Lower leg skin (tissue), 4 donors: Measurements from ENCODE around the gene AP3M1. TPM values are rescaled to one million over a fixed set of nuclear protein-coding genes. Genes with fewer than 3 reads are reported as not detected.
"Not testable (repeated sequence)": the region's sequence is repeated elsewhere in the genome, so short reads cannot be mapped to it uniquely, and the experiment has no call there.

Source experiments
- DNase-seq, 2 donors: peaks; one replicate each; pipeline ENCODE4 v3.0.0-alpha.2; 2019; ENCODE audit warnings: low spot score in 2 of 2
- H3K4me3 ChIP-seq: fragments of 200-600 bp; sonication (generic); 2 replicates; pipeline ENCODE4 v1.5.1; 2017; ENCODE audit warnings: mild to moderate bottlenecking, low read depth; ENCODE audit not compliant: poor library complexity, severe bottlenecking
- CTCF ChIP-seq, 3 donors: fragments of 450-650 bp; IDR thresholded peaks; one replicate each; pipeline ENCODE4 v1.5.1; 2016; ENCODE audit warnings: antibody characterized with exemption in 3 of 3, mild to moderate bottlenecking in 3 of 3, moderate library complexity in 2 of 3
- POLR2A ChIP-seq, 2 donors: fragments of 450-650 bp; IDR thresholded peaks; one replicate each; pipeline ENCODE4 v1.6.1; 2016 to 2017; ENCODE audit warnings: antibody characterized with exemption in 2 of 2, mild to moderate bottlenecking in 1 of 2, moderate library complexity in 1 of 2
- WGBS, 2 donors: methylation state at CpG; one replicate each; pipeline ENCODE4 v1.1.5; 2018; 5-methylcytosine and 5-hydroxymethylcytosine counted together
- intact Hi-C: fragments of 100-400 bp; cut with DNase I; formaldehyde crosslinking; loops from one replicate; pipeline ENCODE4 v1.15.0; 2023; ENCODE audit warnings: low total_unique reads
- total RNA-seq, 4 donors: library from RNA; depleted of rRNA; stranded (reverse); fragments of >200 nt; gene quantifications; one replicate each; pipeline ENCODE4 v1.1.0, GENCODE V29; 2016

Gene AP3M1
- total RNA-seq, 4 donors from 2014 or later: 13.3 to 24.2 (median 15.5) TPM

GRCh38 chr10:74156919-74157289, 6.3 kb upstream of the AP3M1 start:
- intact Hi-C loops: no loop called here
- TF ChIP-seq CTCF (IDR thresholded peaks at IDR 0.05) (no peak), POLR2A (IDR thresholded peaks at IDR 0.05) (no peak)
- H3K4me3 ChIP-seq: no peak overlapping the region
- WGBS, 2 donors: 32 to 53% methylated on average over 2 of the region's 2 CpGs
- no peak for DNase-seq

GRCh38 chr10:74153676-74154075, 3.0 kb upstream of the AP3M1 start:
- 43 to 62% methylated on average over 4 of the region's 4 CpGs for whole genome bisulfite sequencing, 2 donors
- DNase-seq: no peak
- intact Hi-C loops: no loop called here
- no peak overlapping the region for H3K4me3 ChIP-seq
- TF ChIP-seq POLR2A (IDR thresholded peaks at IDR 0.05) (no peak), CTCF (IDR thresholded peaks at IDR 0.05) (no peak)

GRCh38 chr10:74153123-74153522, 2.5 kb upstream of the AP3M1 start:
- WGBS, 2 donors: 28 to 34% methylated on average over 4 of the region's 4 CpGs
- TF ChIP-seq CTCF (IDR thresholded peaks at IDR 0.05) (no peak), POLR2A (IDR thresholded peaks at IDR 0.05) (no peak)
- DNase-seq: no peak
- H3K4me3 ChIP-seq: no peak overlapping the region
- intact Hi-C loops: no loop called here

GRCh38 chr10:74151879-74152722, 1.5 kb upstream of the AP3M1 start:
- 17 to 19% methylated on average over 5 of the region's 5 CpGs for WGBS, 2 donors
- intact Hi-C loops: no loop called here
- TF ChIP-seq POLR2A (IDR thresholded peaks at IDR 0.05) (no peak), CTCF (IDR thresholded peaks at IDR 0.05) (no peak)
- H3K4me3 ChIP-seq: peak overlapping the region; percentile 90
- no peak for DNase-seq

GRCh38 chr10:74150990-74151878, 606 bp upstream of the AP3M1 start, which contains the start of gene ADK:
TSS of gene ADK (plus strand) at chr10:74151221. CDS start at chr10:74151279, 58 bp downstream.
- intact Hi-C loops: no loop called here
- WGBS, 2 donors: 0 to 1% methylated on average over 34 to 56 of the region's 57 CpGs
- no peak for TF ChIP-seq POLR2A (IDR thresholded peaks at IDR 0.05)
- no peak for TF ChIP-seq CTCF (IDR thresholded peaks at IDR 0.05)
- DNase-seq: peak; percentile 100
- H3K4me3 ChIP-seq: peak within 1 kb of the TSS; percentile 90

- not testable (repeated sequence) for DNase-seq, H3K4me3 ChIP-seq
- 94 to 95% methylated on average over 10 of the region's 10 CpGs for whole genome bisulfite sequencing, 2 donors
- intact Hi-C loops: loop anchor here (10.0 kb wide), 1 partner anchor 68 kb away; no protein-coding TSS in a partner anchor
Measured at GRCh38 chr10:74146980-74147379, 3.6 kb downstream of the AP3M1 start.
